GM23248 (cell line): ENCODE measurements around the gene BRI3BP. TPM values are rescaled to one million over a fixed set of nuclear protein-coding genes. Genes with fewer than 3 reads are reported as not detected.

Experiments used
- DNase-seq: peaks from one replicate; pipeline ENCODE4 v3.0.0-alpha.2; 2015
- H2AFZ ChIP-seq: fragments of 200-600 bp; sonication (generic); 2 replicates; pipeline ENCODE4 v1.6.1; 2016; ENCODE audit warnings: antibody characterized with exemption
- H3F3A ChIP-seq: fragments of 200-600 bp; sonication (generic); 2 replicates; pipeline ENCODE4 v1.6.1; 2016; ENCODE audit warnings: mild to moderate bottlenecking, antibody characterized with exemption, mixed run types; ENCODE audit not compliant: insufficient read depth
- H3K27ac ChIP-seq: fragments of 200-600 bp; sonication (generic); 2 replicates; pipeline ENCODE4 v1.5.1; 2016; ENCODE audit warnings: mild to moderate bottlenecking
- H3K27me3 ChIP-seq: fragments of 200-600 bp; sonication (generic); replicated peaks from 2 replicates; pipeline ENCODE4 v1.6.1; 2016; ENCODE audit warnings: mild to moderate bottlenecking; ENCODE audit not compliant: insufficient read depth
- H3K36me3 ChIP-seq: fragments of 200-600 bp; sonication (generic); 2 replicates; pipeline ENCODE4 v1.6.1; 2016; ENCODE audit warnings: low read depth, mild to moderate bottlenecking
- H3K4me1 ChIP-seq: fragments of 200-600 bp; sonication (generic); 2 replicates; pipeline ENCODE4 v1.6.1; 2016; ENCODE audit warnings: mild to moderate bottlenecking; ENCODE audit not compliant: insufficient read depth
- H3K4me2 ChIP-seq: fragments of 200-600 bp; sonication (generic); one replicate; pipeline ENCODE4 v1.6.1; 2016; ENCODE audit warnings: mild to moderate bottlenecking; ENCODE audit not compliant: unreplicated experiment
- H3K4me3 ChIP-seq: fragments of 200-600 bp; sonication (generic); 2 replicates; pipeline ENCODE4 v1.5.1; 2016; ENCODE audit warnings: mild to moderate bottlenecking
- H3K79me2 ChIP-seq: fragments of 200-600 bp; sonication (generic); 2 replicates; pipeline ENCODE4 v1.6.1; 2016; ENCODE audit warnings: mild to moderate bottlenecking; ENCODE audit not compliant: insufficient read depth
- H3K9ac ChIP-seq: fragments of 200-600 bp; sonication (generic); 2 replicates; pipeline ENCODE4 v1.6.1; 2016; ENCODE audit warnings: mild to moderate bottlenecking
- H3K9me2 ChIP-seq: fragments of 200-600 bp; sonication (generic); 2 replicates; pipeline ENCODE4 v1.6.1; 2016; ENCODE audit warnings: mixed run types, mild to moderate bottlenecking, moderate library complexity; ENCODE audit not compliant: insufficient read depth
- H3K9me3 ChIP-seq: fragments of 200-600 bp; sonication (generic); one replicate; pipeline ENCODE4 v1.6.1; 2017; ENCODE audit warnings: low read depth
- H4K20me1 ChIP-seq: fragments of 200-600 bp; sonication (generic); 2 replicates; pipeline ENCODE4 v1.6.0; 2016; ENCODE audit not compliant: insufficient read depth
- EZH2 ChIP-seq: fragments of 200-600 bp; sonication (generic); IDR thresholded peaks from 2 replicates; pipeline ENCODE4 v1.6.1; 2018; ENCODE audit warnings: antibody characterized with exemption, mild to moderate bottlenecking; ENCODE audit not compliant: insufficient read depth, poor library complexity, severe bottlenecking
- EZH2phosphoT487 ChIP-seq: fragments of 200-600 bp; sonication (generic); IDR thresholded peaks from 2 replicates; pipeline ENCODE4 v1.6.1; 2018; ENCODE audit warnings: antibody characterized with exemption, moderate library complexity, mild to moderate bottlenecking, low read depth; ENCODE audit not compliant: insufficient read depth
- WGBS, 2 experiments: methylation state at CpG; one replicate each; pipeline ENCODE4 v1.1.6; 2015 to 2017; ENCODE audit warnings: low lambda C conversion rate in 2 of 2, low coverage in 1 of 2; ENCODE audit errors: missing lambda C conversion rate in 2 of 2; 5-methylcytosine and 5-hydroxymethylcytosine counted together
- in situ Hi-C: fragments of 300-500 bp; cut with MboI; formaldehyde crosslinking; loops from 2 replicates; pipeline ENCODE4 v1.15.0; 2020
- polyA plus RNA-seq: library from polyadenylated mRNA; unstranded; fragments of >200 nt; fragmentation: Nextera tagmentation; extraction: Ambion mirVana; gene quantifications from 2 replicates; pipeline ENCODE4 v1.2.1, GENCODE V29; 2016
- total RNA-seq: library from RNA; depleted of rRNA; stranded (reverse); fragments of >200 nt; shearing (Covaris generic); gene quantifications from 2 replicates; pipeline ENCODE4 v1.2.3, GENCODE V29; 2014

The BRI3BP gene
- total and polyA plus RNA-seq, 2 experiments from 2014 or later, result 3.5 to 4.2 TPM

DNA sequence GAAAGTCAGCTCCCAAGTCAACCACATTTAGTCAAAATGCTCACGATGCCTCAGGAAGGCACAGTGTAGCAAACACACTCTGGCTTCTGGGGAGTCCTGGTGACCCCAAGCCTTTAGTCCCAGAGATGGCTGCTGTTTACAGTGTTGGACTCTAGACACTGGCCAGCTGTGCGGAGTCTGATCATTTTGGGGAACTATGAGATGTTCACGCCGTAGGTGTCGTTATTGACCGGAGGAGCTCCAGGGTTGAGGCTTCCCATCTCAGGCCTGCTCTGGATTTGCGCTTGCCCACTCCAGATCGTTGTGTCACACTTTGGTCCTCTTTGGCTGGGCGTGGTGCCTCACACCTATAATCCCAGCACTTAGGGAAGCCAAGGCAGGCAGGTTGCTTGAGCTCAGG, 27.7 kb downstream of the BRI3BP start:
- Histone ChIP-seq H3K36me3 (no peaks in the 10 kb centered on the region), H3K9ac (no peak overlapping the region), H3F3A (no peaks in the 10 kb centered on the region), H2AFZ (no peak overlapping the region), H3K27ac (no peak overlapping the region), H3K4me2 (no peak overlapping the region), H3K9me2 (no peaks in the 10 kb centered on the region), H4K20me1 (no peaks in the 10 kb centered on the region), H3K79me2 (no peaks in the 10 kb centered on the region), H3K4me3 (no peak overlapping the region), H3K27me3 (no peaks in the 10 kb centered on the region), H3K9me3 (no peaks in the 10 kb centered on the region), H3K4me1 (no peaks in the 10 kb centered on the region)
- in situ Hi-C loops, result no loop called here
- 86 to 89% methylated on average over 9 of the region's 9 CpGs for WGBS, 2 experiments
- TF ChIP-seq EZH2phosphoT487 (no peak), EZH2 (no peak)
- DNase-seq, result no peak

DNA sequence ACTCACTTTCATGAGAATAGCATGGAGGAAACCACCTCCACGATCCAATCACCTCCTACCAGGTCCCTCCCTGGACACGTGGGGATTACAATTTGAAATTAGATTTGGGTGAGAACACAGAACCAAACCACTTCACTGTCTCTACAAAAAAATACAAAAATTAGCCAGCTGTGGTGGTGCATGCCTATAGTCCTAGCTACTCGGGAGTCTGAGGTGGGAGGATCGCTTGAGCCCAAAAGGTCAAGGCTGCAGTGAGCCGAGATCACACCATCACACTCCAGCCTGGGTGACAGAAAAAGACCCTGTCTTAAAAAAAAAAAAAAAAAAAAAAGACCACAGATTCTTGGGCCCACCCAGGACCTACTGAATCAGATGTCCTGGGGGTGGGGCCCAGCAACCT, 28.3 kb downstream of the BRI3BP start:
- Histone ChIP-seq H3K27ac (no peak overlapping the region), H3K9ac (no peak overlapping the region), H3K9me3 (no peaks in the 10 kb centered on the region), H3K4me1 (no peaks in the 10 kb centered on the region), H3K9me2 (no peaks in the 10 kb centered on the region), H4K20me1 (no peaks in the 10 kb centered on the region), H3K79me2 (no peaks in the 10 kb centered on the region), H3K27me3 (no peaks in the 10 kb centered on the region), H2AFZ (no peak overlapping the region), H3K36me3 (no peaks in the 10 kb centered on the region), H3F3A (no peaks in the 10 kb centered on the region), H3K4me2 (no peak overlapping the region), H3K4me3 (no peak overlapping the region)
- TF ChIP-seq EZH2phosphoT487 (no peak), EZH2 (no peak)
- in situ Hi-C loops, result no loop called here
- 75 to 76% methylated on average over 5 of the region's 5 CpGs for WGBS, 2 experiments
- DNase-seq, result no peak

- Histone ChIP-seq H3K9me2 (no peaks in the 10 kb centered on the region), H3K9ac (no peak overlapping the region), H3K79me2 (no peaks in the 10 kb centered on the region), H3K27me3 (no peaks in the 10 kb centered on the region), H3K9me3 (no peaks in the 10 kb centered on the region), H2AFZ (no peak overlapping the region), H4K20me1 (no peaks in the 10 kb centered on the region), H3F3A (no peaks in the 10 kb centered on the region), H3K4me1 (no peaks in the 10 kb centered on the region), H3K27ac (no peak overlapping the region), H3K4me3 (no peak overlapping the region), H3K36me3 (no peaks in the 10 kb centered on the region), H3K4me2 (no peak overlapping the region)
- 92 to 94% methylated on average over 2 of the region's 2 CpGs for WGBS, 2 experiments
- no peak for DNase-seq
- in situ Hi-C loops, result no loop called here
- no peak for TF ChIP-seq EZH2phosphoT487
- no peak for TF ChIP-seq EZH2
These were observed 29.6 kb downstream of the BRI3BP start for GRCh38 chr12:125023065-125023464.

GRCh38 chr12:125024949-125025563, 31.6 kb downstream of the BRI3BP start:
- 96% methylated on average over 42 to 43 of the region's 43 CpGs for WGBS, 2 experiments
- H3K9ac ChIP-seq, result no peak overlapping the region
- H3K4me1 ChIP-seq, result no peaks in the 10 kb centered on the region
- no peak for DNase-seq
- H3K9me3 ChIP-seq, result no peaks in the 10 kb centered on the region
- no peak overlapping the region for H3K4me3 ChIP-seq
- H3K9me2 ChIP-seq, result no peaks in the 10 kb centered on the region
- no peak overlapping the region for H3K27ac ChIP-seq
- no peaks in the 10 kb centered on the region for H3K27me3 ChIP-seq
- H3K79me2 ChIP-seq, result no peaks in the 10 kb centered on the region
- no peaks in the 10 kb centered on the region for H4K20me1 ChIP-seq
- H3K4me2 ChIP-seq, result no peak overlapping the region
- in situ Hi-C loops, result no loop called here
- H3K36me3 ChIP-seq, result no peaks in the 10 kb centered on the region
- no peaks in the 10 kb centered on the region for H3F3A ChIP-seq
- TF ChIP-seq EZH2 (no peak), EZH2phosphoT487 (no peak)
- H2AFZ ChIP-seq, result no peak overlapping the region
